SU-DHL-6 (cell line): ENCODE results near the gene POLR1D.
A peak's percentile ranks its signal among the peaks of the same experiment; 100 is the strongest.

Experiments
- H2AFZ ChIP-seq: fragments of 200-600 bp; sonication (generic); 2 replicates; pipeline ENCODE4 v1.6.1; 2014; ENCODE audit warnings: low read depth, mild to moderate bottlenecking, moderate library complexity, mixed read lengths, antibody characterized with exemption, low read length; ENCODE audit not compliant: severe bottlenecking
- H3F3A ChIP-seq: fragments of 200-600 bp; shearing (Covaris generic); 2 replicates; pipeline ENCODE4 v1.6.0; 2016; ENCODE audit warnings: antibody characterized with exemption, mild to moderate bottlenecking; ENCODE audit not compliant: insufficient read depth
- H3K27ac ChIP-seq: fragments of 200-600 bp; sonication (generic); 2 replicates; pipeline ENCODE4 v1.5.1; 2016; ENCODE audit warnings: low read depth, mild to moderate bottlenecking, low read length, moderate library complexity, mixed read lengths
- H3K27me3 ChIP-seq: fragments of 200-600 bp; sonication (generic), shearing (Covaris generic); 2 replicates; pipeline ENCODE4 v1.6.0; 2014; ENCODE audit warnings: mild to moderate bottlenecking, low read length
- H3K36me3 ChIP-seq: fragments of 200-600 bp; sonication (generic); 2 replicates; pipeline ENCODE4 v1.6.1; 2014; ENCODE audit warnings: mild to moderate bottlenecking, low read length, mixed read lengths
- H3K4me2 ChIP-seq: fragments of 300-600, 200-600 bp; shearing (Covaris generic), sonication (generic); 2 replicates; pipeline ENCODE4 v1.6.0; 2014; ENCODE audit warnings: low read length, low read depth, mild to moderate bottlenecking; ENCODE audit not compliant: poor library complexity, severe bottlenecking
- H3K4me3 ChIP-seq: fragments of 200-600 bp; sonication (generic); 2 replicates; pipeline ENCODE4 v1.5.1; 2014; ENCODE audit warnings: antibody characterized with exemption, low read length, mild to moderate bottlenecking, mixed read lengths; ENCODE audit not compliant: insufficient read depth, poor library complexity, severe bottlenecking
- H3K79me2 ChIP-seq: fragments of 200-600 bp; sonication (generic); 2 replicates; pipeline ENCODE4 v1.6.1; 2014; ENCODE audit warnings: mild to moderate bottlenecking, low read length, moderate library complexity; ENCODE audit not compliant: insufficient read depth
- H3K9ac ChIP-seq: fragments of 200-600 bp; sonication (generic); 2 replicates; pipeline ENCODE4 v1.7.0; 2014; ENCODE audit warnings: mild to moderate bottlenecking, low read length
- H3K9me2 ChIP-seq: fragments of 200-600 bp; sonication (generic); replicated peaks from 2 replicates; pipeline ENCODE4 v1.6.1; 2014; ENCODE audit warnings: low read length; ENCODE audit not compliant: insufficient read depth
- H3K9me3 ChIP-seq: fragments of 200-600 bp; sonication (generic); 2 replicates; pipeline ENCODE4 v1.6.1; 2014; ENCODE audit warnings: low read length, mixed read lengths; ENCODE audit not compliant: insufficient read depth
- H4K20me1 ChIP-seq: fragments of 200-600 bp; sonication (generic); 2 replicates; pipeline ENCODE4 v1.6.1; 2014; ENCODE audit warnings: low read depth, mild to moderate bottlenecking, antibody characterized with exemption, low read length, moderate library complexity, mixed read lengths
- EZH2phosphoT487 ChIP-seq: fragments of 200-600 bp; sonication (generic), shearing (Covaris generic); conservative IDR thresholded peaks from 2 replicates; pipeline ENCODE4 v1.6.1; 2018; ENCODE audit warnings: mild to moderate bottlenecking, antibody characterized with exemption, low read length, moderate library complexity, mixed read lengths
- TF ChIP-seq, protein P1 (sequence below): fragments of 200-600 bp; sonication (generic); IDR thresholded peaks from one replicate; pipeline ENCODE4 v1.5.1; 2017; ENCODE audit warnings: antibody characterized with exemption, mild to moderate bottlenecking, low read length, moderate library complexity; ENCODE audit not compliant: insufficient read depth, poor library complexity, severe bottlenecking

POLR1D gene

DNA sequence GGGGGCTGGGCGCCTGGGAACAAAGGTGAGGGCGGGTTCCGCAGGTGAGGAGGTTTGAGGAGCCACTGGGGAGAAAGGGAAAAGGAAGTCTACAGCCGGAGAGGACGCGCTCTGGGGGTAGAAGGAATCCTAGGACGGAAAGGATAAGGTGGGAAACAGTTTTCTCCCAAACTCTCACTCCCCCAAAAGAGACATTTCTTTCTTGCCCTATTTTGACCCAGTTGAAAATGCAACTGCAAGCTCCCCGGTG is 651 bp upstream of the POLR1D start:
- peak overlapping the region; percentile 68 for H3K4me2 ChIP-seq
- H3K9me2 ChIP-seq = no peaks in the 10 kb centered on the region
- no peaks in the 10 kb centered on the region for H3K27me3 ChIP-seq
- peaks cover 16% of the 10 kb centered on the region for H3K36me3 ChIP-seq
- H3K9me3 ChIP-seq = no peaks in the 10 kb centered on the region
- peaks cover 23% of the 10 kb centered on the region; the same call in 1 of the 2 replicates for H4K20me1 ChIP-seq
- peaks cover 6% of the 10 kb centered on the region for H3F3A ChIP-seq
- peak overlapping the region; percentile 90 for H3K27ac ChIP-seq
- peak overlapping the region; percentile 73 for H3K4me3 ChIP-seq
- H3K9ac ChIP-seq = peak overlapping the region; percentile 87
- H3K79me2 ChIP-seq = peaks cover 69% of the 10 kb centered on the region
- H2AFZ ChIP-seq = peak overlapping the region; percentile 62
- no peak for TF ChIP-seq EZH2phosphoT487
- TF ChIP-seq, protein P1, sequence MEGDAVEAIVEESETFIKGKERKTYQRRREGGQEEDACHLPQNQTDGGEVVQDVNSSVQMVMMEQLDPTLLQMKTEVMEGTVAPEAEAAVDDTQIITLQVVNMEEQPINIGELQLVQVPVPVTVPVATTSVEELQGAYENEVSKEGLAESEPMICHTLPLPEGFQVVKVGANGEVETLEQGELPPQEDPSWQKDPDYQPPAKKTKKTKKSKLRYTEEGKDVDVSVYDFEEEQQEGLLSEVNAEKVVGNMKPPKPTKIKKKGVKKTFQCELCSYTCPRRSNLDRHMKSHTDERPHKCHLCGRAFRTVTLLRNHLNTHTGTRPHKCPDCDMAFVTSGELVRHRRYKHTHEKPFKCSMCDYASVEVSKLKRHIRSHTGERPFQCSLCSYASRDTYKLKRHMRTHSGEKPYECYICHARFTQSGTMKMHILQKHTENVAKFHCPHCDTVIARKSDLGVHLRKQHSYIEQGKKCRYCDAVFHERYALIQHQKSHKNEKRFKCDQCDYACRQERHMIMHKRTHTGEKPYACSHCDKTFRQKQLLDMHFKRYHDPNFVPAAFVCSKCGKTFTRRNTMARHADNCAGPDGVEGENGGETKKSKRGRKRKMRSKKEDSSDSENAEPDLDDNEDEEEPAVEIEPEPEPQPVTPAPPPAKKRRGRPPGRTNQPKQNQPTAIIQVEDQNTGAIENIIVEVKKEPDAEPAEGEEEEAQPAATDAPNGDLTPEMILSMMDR = no peak

GRCh38 chr13:27622102-27622820 is 569 bp downstream of the POLR1D start:
- Histone ChIP-seq H3K9me3 (no peaks in the 10 kb centered on the region), H3K4me2 (peak overlapping the region; percentile 94), H3K9me2 (no peaks in the 10 kb centered on the region), H3K36me3 (peaks cover 16% of the 10 kb centered on the region), H3K27ac (peak overlapping the region; percentile 66), H3K79me2 (peaks cover 77% of the 10 kb centered on the region), H4K20me1 (peaks cover 23% of the 10 kb centered on the region; the same call in 1 of the 2 replicates), H3K9ac (peak overlapping the region; percentile 87), H3K27me3 (no peaks in the 10 kb centered on the region), H3F3A (peaks cover 6% of the 10 kb centered on the region), H2AFZ (peak overlapping the region; percentile 77), H3K4me3 (peak overlapping the region; percentile 93)
- TF ChIP-seq, protein P1 = no peak
- no peak for TF ChIP-seq EZH2phosphoT487

DNA sequence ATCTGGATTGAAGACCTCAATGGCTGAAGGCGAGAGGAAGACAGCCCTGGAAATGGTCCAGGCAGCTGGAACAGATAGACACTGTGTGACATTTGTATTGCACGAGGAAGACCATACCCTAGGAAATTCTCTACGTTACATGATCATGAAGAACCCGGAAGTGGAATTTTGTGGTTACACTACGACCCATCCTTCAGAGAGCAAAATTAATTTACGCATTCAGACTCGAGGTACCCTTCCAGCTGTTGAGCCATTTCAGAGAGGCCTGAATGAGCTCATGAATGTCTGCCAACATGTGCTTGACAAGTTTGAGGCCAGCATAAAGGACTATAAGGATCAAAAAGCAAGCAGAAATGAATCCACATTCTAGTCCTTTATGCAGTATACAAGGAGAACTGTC is 1.2 kb downstream of the POLR1D start:
- H4K20me1 ChIP-seq = peaks cover 23% of the 10 kb centered on the region; the same call in 1 of the 2 replicates
- H3F3A ChIP-seq = peaks cover 6% of the 10 kb centered on the region
- H3K9me3 ChIP-seq = no peaks in the 10 kb centered on the region
- TF ChIP-seq, protein P1 = no peak
- no peak for TF ChIP-seq EZH2phosphoT487
- peak overlapping the region; percentile 87 for H3K9ac ChIP-seq
- H3K36me3 ChIP-seq = peaks cover 16% of the 10 kb centered on the region
- H3K79me2 ChIP-seq = peaks cover 80% of the 10 kb centered on the region
- H3K27ac ChIP-seq = no peak overlapping the region
- no peak overlapping the region for H2AFZ ChIP-seq
- no peaks in the 10 kb centered on the region for H3K27me3 ChIP-seq
- H3K4me2 ChIP-seq = peak overlapping the region; percentile 94
- no peaks in the 10 kb centered on the region for H3K9me2 ChIP-seq
- peak overlapping the region; percentile 93 for H3K4me3 ChIP-seq
